HepG2 (cell line): ENCODE results near the gene SYNM. TPM values are rescaled to one million over a fixed set of nuclear protein-coding genes. Genes with fewer than 3 reads are reported as not detected.

Experiments
- ATAC-seq: fragments of 200-7000 bp; cut with Tn5 transposase; 3 replicates; pipeline ENCODE4 v1.9.1; 2020; ENCODE audit warnings: mild to moderate bottlenecking, moderate library complexity
- BruUV-seq: library from RNA; stranded (reverse); fragments of 400-500 nt; replicated peaks from 2 replicates; lab custom pipeline; 2021; lab: Mats Ljungman, UMichigan
- CTCF ChIA-PET: fragments of 300-600 bp; formaldehyde crosslinking; extraction: SDS; loops from one replicate; lab custom pipeline; 2021; ENCODE audit warnings: low total read pairs, inconsistent platforms, low intra/inter-chr PET ratio; lab: Yijun Ruan, JAX
- POLR2A ChIA-PET: fragments of 350-600 bp; sonication (Branson Sonifier 250); formaldehyde crosslinking; loops from one replicate; lab custom pipeline; 2020; ENCODE audit warnings: antibody characterized with exemption, inconsistent platforms; lab: Yijun Ruan, JAX
- DNase-seq: peaks from one replicate; pipeline ENCODE4 v3.0.0-alpha.2; 2015; ENCODE audit warnings: low spot score
- FAIRE-seq: peaks from 3 replicates; lab custom pipeline; 2011; peaks lifted over from hg19 to GRCh38; lab: Jason Lieb, UNC
- H2AFZ ChIP-seq: one replicate; pipeline ENCODE4 v1.6.1; 2011; ENCODE audit warnings: low read length, inconsistent platforms
- H3K27ac ChIP-seq: fragments of 300-600 bp; 3 replicates; pipeline ENCODE4 v1.8.0; 2011; ENCODE audit warnings: mixed run types, mild to moderate bottlenecking, mixed read lengths, low read length, inconsistent platforms; ENCODE audit not compliant: insufficient read depth; ENCODE audit errors: extremely low read length
- H3K27me3 ChIP-seq, 2 experiments: fragments of 200-600 bp in 1 of 2; 2 replicates in 1 of 2; 3 replicates in 1 of 2; pipeline versions ENCODE4 v1.6.0 to v1.8.0; 2011; ENCODE audit warnings: low read length in 2 of 2, mild to moderate bottlenecking in 2 of 2, moderate library complexity in 2 of 2, inconsistent platforms in 1 of 2; ENCODE audit not compliant: insufficient read depth in 2 of 2, control insufficient read depth in 1 of 2
- H3K36me3 ChIP-seq, 2 experiments: fragments of 200-600 bp in 1 of 2; replicated peaks in 1 of 2; 2 replicates in 1 of 2; 3 replicates in 1 of 2; pipeline versions ENCODE4 v1.5.1 to v1.8.0; 2011; ENCODE audit warnings: low read length in 2 of 2, inconsistent platforms in 1 of 2; ENCODE audit not compliant: insufficient read depth in 2 of 2, control insufficient read depth in 1 of 2
- H3K4me1 ChIP-seq: 2 replicates; pipeline ENCODE4 v1.5.1; 2012; ENCODE audit warnings: low read length, inconsistent platforms; ENCODE audit not compliant: insufficient read depth
- H3K4me2 ChIP-seq: 2 replicates; pipeline ENCODE4 v1.6.0; 2011; ENCODE audit warnings: low read depth, low read length, inconsistent platforms
- H3K4me3 ChIP-seq, 3 experiments: fragments of 200-600 bp in 1 of 3; sonication (generic), shearing (Covaris generic) in 1 of 3; replicated peaks in 1 of 3; 2 replicates each; pipeline ENCODE4 v1.5.1; 2011 to 2016; ENCODE audit warnings: low read length in 3 of 3, inconsistent platforms in 2 of 3, low read depth in 2 of 3, mild to moderate bottlenecking in 2 of 3, control low read depth in 1 of 3, mixed read lengths in 1 of 3; ENCODE audit not compliant: insufficient read depth in 1 of 3
- H3K79me2 ChIP-seq: one replicate; pipeline ENCODE4 v1.6.1; 2011; ENCODE audit warnings: low read length, inconsistent platforms; ENCODE audit not compliant: insufficient read depth
- H3K9ac ChIP-seq: 2 replicates; pipeline ENCODE4 v1.6.0; 2011; ENCODE audit warnings: mild to moderate bottlenecking, low read depth, low read length, inconsistent platforms; ENCODE audit not compliant: insufficient read depth
- H3K9me3 ChIP-seq: 2 replicates; pipeline ENCODE4 v1.5.1; 2012; ENCODE audit warnings: mild to moderate bottlenecking, low read length
- H4K20me1 ChIP-seq: 2 replicates; pipeline ENCODE4 v1.6.0; 2011; ENCODE audit warnings: inconsistent platforms, mild to moderate bottlenecking, low read length, moderate library complexity; ENCODE audit not compliant: insufficient read depth
- ARHGAP35 ChIP-seq: sonication (generic); formaldehyde crosslinking; IDR thresholded peaks from 2 replicates; pipeline ENCODE4 v1.9.0; 2022; ENCODE audit warnings: mild to moderate bottlenecking, inconsistent platforms, moderate library complexity, missing genetic modification reagents, borderline replicate concordance
- TOPORS ChIP-seq: sonication (generic); formaldehyde crosslinking; IDR thresholded peaks from 2 replicates; pipeline ENCODE4 v1.8.0; 2023; ENCODE audit warnings: mild to moderate bottlenecking, missing genetic modification reagents
- ZNF709 ChIP-seq: sonication (generic); formaldehyde crosslinking; IDR thresholded peaks from 2 replicates; pipeline ENCODE4 v1.5.0; 2020; ENCODE audit warnings: mild to moderate bottlenecking, missing genetic modification reagents
- WGBS: methylation state at CpG from one replicate; pipeline ENCODE4 v1.1.6; 2017; ENCODE audit warnings: low lambda C conversion rate; 5-methylcytosine and 5-hydroxymethylcytosine counted together
- in situ Hi-C: cut with HindIII; loops from 2 replicates; pipeline ENCODE4 v1.10.0; 2017; ENCODE audit warnings: low pct_unique_long_range_greater_than_20kb; ENCODE audit not compliant: extremely low pct_ligation_motif_present
- intact Hi-C: fragments of 100-400 bp; cut with micrococcal nuclease; formaldehyde crosslinking; loops from one replicate; pipeline ENCODE4 v1.10.0; 2022; ENCODE audit not compliant: unreplicated experiment
- polyA plus RNA-seq, 8 experiments: library from polyadenylated mRNA; depleted of rRNA in 3 of 8; stranded (reverse) in 7 of 8; unstranded in 1 of 8; fragments of >200 nt; fragmentation: Illumina TruSeq in 4 of 8; extraction: Trizol in 4 of 8; gene quantifications; 2 replicates each; pipeline versions ENCODE4 v1.2.1 to v1.2.3, GENCODE V29; 2011 to 2016; ENCODE audit warnings: low read depth in 4 of 8, missing spikeins in 1 of 8, mixed read lengths in 1 of 8; ENCODE audit not compliant: insufficient read depth in 1 of 8
- total RNA-seq, 5 experiments: library from RNA; depleted of rRNA; stranded (reverse); fragments of >200 nt; fragmentation: Illumina TruSeq; extraction: Trizol; gene quantifications; 2 replicates each; pipeline ENCODE4 v1.2.3, GENCODE V29; 2016; ENCODE audit warnings: low read depth in 1 of 5
- TF ChIP-seq, protein P1 (sequence below), 2 experiments: sonication (generic) in 1 of 2; formaldehyde crosslinking in 1 of 2; IDR thresholded peaks; 2 replicates each; pipeline versions ENCODE4 v1.4.0 to v1.6.1; 2018 to 2020; ENCODE audit warnings: missing genetic modification reagents in 2 of 2, borderline replicate concordance in 1 of 2, low read depth in 1 of 2, mild to moderate bottlenecking in 1 of 2, missing biosample characterization in 1 of 2

Gene SYNM
- total and polyA plus RNA-seq, 2 of the 13 experiments (the other 11 are each of a cell fraction or from before 2014, with no cell fraction given): 1.1 to 3.7 TPM

DNA sequence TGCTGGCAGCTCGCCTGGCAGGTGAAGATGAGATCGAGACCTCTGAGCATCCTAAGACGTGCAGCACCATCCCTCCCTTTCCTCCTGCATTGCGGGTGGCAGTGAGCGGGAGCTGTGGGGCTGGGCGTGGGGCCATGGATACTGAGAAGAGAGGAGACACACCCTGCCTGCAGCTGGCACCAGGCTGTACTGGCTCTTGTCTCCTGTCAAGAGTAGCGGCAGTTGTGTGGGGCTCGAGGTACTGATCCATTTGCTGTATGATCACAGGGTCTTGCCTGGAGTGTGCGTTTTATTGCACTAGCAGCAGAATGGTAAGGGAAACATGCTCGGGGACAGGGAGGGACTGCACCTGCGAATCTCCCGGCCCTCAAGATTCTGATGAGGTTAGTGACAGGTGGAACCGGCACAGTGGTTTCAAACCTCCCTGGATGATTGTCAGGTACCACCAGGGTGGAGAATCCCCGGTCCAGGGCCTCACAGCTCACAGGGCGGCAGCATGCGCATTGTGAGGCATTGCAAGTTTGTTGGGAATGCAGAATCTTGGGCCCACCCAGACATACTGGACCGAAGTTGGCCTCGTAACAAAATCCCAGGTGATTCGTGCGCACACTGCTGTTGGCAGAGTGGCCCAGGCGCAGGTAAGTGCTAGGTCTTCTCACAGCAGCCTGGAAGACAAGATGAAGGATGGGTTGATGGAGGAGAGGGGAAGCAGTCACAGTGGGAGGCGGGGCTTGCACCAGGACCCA is 14.1 kb downstream of the SYNM start (continued):
- TF ChIP-seq, protein P1, sequence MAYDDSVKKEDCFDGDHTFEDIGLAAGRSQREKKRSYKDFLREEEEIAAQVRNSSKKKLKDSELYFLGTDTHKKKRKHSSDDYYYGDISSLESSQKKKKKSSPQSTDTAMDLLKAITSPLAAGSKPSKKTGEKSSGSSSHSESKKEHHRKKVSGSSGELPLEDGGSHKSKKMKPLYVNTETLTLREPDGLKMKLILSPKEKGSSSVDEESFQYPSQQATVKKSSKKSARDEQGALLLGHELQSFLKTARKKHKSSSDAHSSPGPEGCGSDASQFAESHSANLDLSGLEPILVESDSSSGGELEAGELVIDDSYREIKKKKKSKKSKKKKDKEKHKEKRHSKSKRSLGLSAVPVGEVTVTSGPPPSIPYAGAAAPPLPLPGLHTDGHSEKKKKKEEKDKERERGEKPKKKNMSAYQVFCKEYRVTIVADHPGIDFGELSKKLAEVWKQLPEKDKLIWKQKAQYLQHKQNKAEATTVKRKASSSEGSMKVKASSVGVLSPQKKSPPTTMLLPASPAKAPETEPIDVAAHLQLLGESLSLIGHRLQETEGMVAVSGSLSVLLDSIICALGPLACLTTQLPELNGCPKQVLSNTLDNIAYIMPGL (CRISPR knock-in tag; IDR thresholded peaks at IDR 0.05; ENCODE audit: borderline replicate concordance in 1 of 2, low read depth in 1 of 2): no peak
- no peak for TF ChIP-seq ARHGAP35 (CRISPR knock-in tag)
- TF ChIP-seq ZNF709 (CRISPR knock-in tag): no peak

DNA sequence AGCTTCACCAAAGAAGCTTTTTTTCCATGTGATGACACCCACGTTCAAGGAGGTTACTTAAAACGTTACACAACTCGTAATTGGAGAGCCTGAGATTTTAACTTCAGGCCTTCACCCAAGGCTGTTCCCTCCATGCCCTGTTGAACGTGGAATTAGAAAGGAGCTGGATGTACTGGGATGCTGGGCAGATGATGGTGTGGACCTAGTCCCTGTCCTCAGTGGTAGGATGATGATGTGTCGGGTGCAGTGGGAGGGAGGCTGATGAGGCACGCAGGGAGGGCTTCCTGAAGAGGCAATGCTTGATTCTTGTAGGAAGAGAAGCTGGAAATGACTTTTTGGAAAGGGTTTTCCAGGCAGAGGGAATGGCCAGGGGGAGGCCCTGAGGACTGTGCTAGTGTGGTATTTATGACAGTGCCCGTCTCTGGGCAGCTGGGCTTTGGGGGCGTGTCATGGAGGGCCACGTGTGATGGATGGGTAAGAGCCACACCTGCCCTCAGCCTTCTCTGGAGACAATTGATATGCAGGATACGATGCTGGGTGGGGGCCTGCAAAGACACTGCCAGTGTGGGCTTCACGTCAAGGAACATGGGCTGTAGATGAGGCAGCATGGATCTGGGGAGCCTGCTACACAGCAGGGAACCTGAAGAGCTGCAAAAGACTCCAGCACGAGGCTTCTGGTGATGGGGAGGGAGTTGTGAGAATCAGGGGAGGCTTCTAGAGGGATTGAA is 15.3 kb downstream of the SYNM start:
- Histone ChIP-seq H3K9ac (no peak overlapping the region), H4K20me1 (no peaks in the 10 kb centered on the region), H3K4me1 (peaks cover 24% of the 10 kb centered on the region), H2AFZ (no peak overlapping the region), H3K9me3 (no peaks in the 10 kb centered on the region), H3K79me2 (no peaks in the 10 kb centered on the region), H3K27me3 (no peaks in the 10 kb centered on the region), H3K27ac (no peak overlapping the region), H3K4me3 (no peak overlapping the region), H3K4me2 (no peak overlapping the region), H3K36me3 (no peaks in the 10 kb centered on the region; a peak in 1 of 5 replicates)
- ChIA-PET POLR2A (no interaction called here), CTCF (no interaction called here)
- no peak for TF ChIP-seq TOPORS
- DNase-seq: no peak
- ATAC-seq: no peak
- BruUV-seq: no TSS peak
- in situ Hi-C loops: no loop called here
- 94% methylated on average over 12 of the region's 12 CpGs for WGBS
- no peak for FAIRE-seq
- intact Hi-C loops: no loop called here
